ENCODE measurements around the gene LBHD2. TPM values are rescaled to one million over a fixed set of nuclear protein-coding genes. Genes with fewer than 3 reads are reported as not detected.

Gene LBHD2
- total and polyA plus RNA-seq, 10 of the 15 experiments (the other 5 are each of a cell fraction or from before 2014, with no cell fraction given) = not detected

DNA sequence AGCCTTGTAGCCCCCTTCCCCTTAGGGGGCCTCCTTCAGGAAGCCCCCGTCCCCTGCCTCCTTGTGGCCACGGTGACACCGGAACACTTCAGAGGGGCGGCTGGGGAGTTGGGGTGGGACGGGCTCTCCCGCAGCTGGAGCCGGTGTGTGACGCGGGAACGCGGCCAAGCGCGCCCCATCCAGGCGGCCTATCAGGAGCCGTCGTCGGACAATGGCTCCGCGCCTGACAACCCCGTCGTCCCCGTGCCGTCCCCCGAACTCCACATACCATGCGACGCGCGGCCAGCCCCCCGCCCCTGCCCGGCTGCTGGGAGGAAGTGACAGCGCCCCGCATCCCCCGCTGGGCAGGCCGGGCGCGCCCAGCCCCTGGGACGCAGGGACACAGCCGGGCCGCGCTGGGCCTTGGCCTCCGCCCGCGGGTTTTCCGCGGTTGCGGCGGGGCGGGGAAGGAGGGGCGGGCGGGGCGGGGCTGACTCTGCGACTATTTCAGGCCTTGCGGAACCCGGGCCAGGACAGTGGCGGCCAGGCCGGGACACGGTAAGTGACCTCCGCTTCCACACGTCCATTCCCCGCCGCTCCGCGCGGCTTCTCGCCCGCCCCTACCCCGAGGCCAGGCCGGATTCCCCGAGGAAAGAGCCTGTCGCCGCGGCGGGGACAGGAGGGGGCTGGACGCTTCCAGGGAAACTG, 39.1 kb downstream of the LBHD2 start, which contains the start of gene TNFAIP2:
TNFAIP2 (plus strand) TSS at position 515 of the 687 bp plus-strand sequence. CDS start 2,997 bp downstream, outside the sequence.
- peak within 1 kb of the TSS; percentile 61 for H3K27ac ChIP-seq (ENCODE audit: control insufficient read depth, insufficient read depth)
- no peaks in the 10 kb centered on the region for H4K20me1 ChIP-seq (ENCODE audit: control insufficient read depth, insufficient read depth)
- H3K27me3 ChIP-seq (replicated peaks in 1 of 2; ENCODE audit: control insufficient read depth in 2 of 2, insufficient read depth in 2 of 2, low read length in 1 of 2) = no peaks in the 10 kb centered on the region
- H3K9me3 ChIP-seq (replicated peaks; ENCODE audit: control insufficient read depth, insufficient read depth, low read length) = no peaks in the 10 kb centered on the region
- H3K9ac ChIP-seq (ENCODE audit: control insufficient read depth, insufficient read depth, low read length) = peak within 1 kb of the TSS; percentile 75
- WGBS (ENCODE audit: insufficient coverage, insufficient replicate concordance, low lambda C conversion rate, missing lambda C conversion rate) = 1% methylated on average over 38 of the region's 74 CpGs
- BruUV-seq (replicated peaks) = no TSS peak
- H3K4me2 ChIP-seq (ENCODE audit: control insufficient read depth, insufficient read depth) = peak within 1 kb of the TSS; percentile 91
- FAIRE-seq (no peak), ATAC-seq (peak; percentile 73), DNase-seq (ENCODE audit: low read depth, low spot score) (no peak)
- peaks cover 21% of the 10 kb centered on the region for H3K4me1 ChIP-seq (ENCODE audit: control insufficient read depth, insufficient read depth, low read length)
- H2AFZ ChIP-seq (ENCODE audit: control insufficient read depth, low read depth, low read length) = peak within 1 kb of the TSS; percentile 70
- ChIA-PET CTCF (interaction anchor here (0.6 to 3.2 kb wide), 6 partner anchors 10 to 169 kb away, joined by 3 to 19 read pairs (median 4); no protein-coding TSS in a partner anchor), RAD21 (ENCODE audit: unreplicated experiment) (interaction anchor here (0.9 kb wide), 1 partner anchor 18 kb away, joined by 4 read pairs; no protein-coding TSS in a partner anchor), POLR2A (interaction anchor here (1.0 kb wide), 1 partner anchor 14 kb away, joined by 4 read pairs; no protein-coding TSS in a partner anchor), SMC1A (ENCODE audit: uncharacterized antibody, unreplicated experiment) (interaction anchor here (1.2 kb wide), 1 partner anchor 17 kb away, joined by 4 read pairs; no protein-coding TSS in a partner anchor)
- in situ Hi-C loops (cut with MboI) (no loop called here), intact Hi-C loops (cut with micrococcal nuclease; ENCODE audit: unreplicated experiment) (no loop called here)
- H3K36me3 ChIP-seq (ENCODE audit: control insufficient read depth in 2 of 2, insufficient read depth in 2 of 2, low read length in 1 of 2) = no peaks in the 10 kb centered on the region
- H3K79me2 ChIP-seq (ENCODE audit: control insufficient read depth, insufficient read depth, low read length) = peaks cover 21% of the 10 kb centered on the region
- H3K4me3 ChIP-seq = peak within 1 kb of the TSS; percentile 79
- TF ChIP-seq, protein P1, sequence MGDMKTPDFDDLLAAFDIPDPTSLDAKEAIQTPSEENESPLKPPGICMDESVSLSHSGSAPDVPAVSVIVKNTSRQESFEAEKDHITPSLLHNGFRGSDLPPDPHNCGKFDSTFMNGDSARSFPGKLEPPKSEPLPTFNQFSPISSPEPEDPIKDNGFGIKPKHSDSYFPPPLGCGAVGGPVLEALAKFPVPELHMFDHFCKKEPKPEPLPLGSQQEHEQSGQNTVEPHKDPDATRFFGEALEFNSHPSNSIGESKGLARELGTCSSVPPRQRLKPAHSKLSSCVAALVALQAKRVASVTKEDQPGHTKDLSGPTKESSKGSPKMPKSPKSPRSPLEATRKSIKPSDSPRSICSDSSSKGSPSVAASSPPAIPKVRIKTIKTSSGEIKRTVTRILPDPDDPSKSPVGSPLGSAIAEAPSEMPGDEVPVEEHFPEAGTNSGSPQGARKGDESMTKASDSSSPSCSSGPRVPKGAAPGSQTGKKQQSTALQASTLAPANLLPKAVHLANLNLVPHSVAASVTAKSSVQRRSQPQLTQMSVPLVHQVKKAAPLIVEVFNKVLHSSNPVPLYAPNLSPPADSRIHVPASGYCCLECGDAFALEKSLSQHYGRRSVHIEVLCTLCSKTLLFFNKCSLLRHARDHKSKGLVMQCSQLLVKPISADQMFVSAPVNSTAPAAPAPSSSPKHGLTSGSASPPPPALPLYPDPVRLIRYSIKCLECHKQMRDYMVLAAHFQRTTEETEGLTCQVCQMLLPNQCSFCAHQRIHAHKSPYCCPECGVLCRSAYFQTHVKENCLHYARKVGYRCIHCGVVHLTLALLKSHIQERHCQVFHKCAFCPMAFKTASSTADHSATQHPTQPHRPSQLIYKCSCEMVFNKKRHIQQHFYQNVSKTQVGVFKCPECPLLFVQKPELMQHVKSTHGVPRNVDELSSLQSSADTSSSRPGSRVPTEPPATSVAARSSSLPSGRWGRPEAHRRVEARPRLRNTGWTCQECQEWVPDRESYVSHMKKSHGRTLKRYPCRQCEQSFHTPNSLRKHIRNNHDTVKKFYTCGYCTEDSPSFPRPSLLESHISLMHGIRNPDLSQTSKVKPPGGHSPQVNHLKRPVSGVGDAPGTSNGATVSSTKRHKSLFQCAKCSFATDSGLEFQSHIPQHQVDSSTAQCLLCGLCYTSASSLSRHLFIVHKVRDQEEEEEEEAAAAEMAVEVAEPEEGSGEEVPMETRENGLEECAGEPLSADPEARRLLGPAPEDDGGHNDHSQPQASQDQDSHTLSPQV (IDR thresholded peaks at IDR 0.05) = 0 out of 2 replicates have a peak, but pooled peaks have one; percentile 17
- TF ChIP-seq, protein P2, sequence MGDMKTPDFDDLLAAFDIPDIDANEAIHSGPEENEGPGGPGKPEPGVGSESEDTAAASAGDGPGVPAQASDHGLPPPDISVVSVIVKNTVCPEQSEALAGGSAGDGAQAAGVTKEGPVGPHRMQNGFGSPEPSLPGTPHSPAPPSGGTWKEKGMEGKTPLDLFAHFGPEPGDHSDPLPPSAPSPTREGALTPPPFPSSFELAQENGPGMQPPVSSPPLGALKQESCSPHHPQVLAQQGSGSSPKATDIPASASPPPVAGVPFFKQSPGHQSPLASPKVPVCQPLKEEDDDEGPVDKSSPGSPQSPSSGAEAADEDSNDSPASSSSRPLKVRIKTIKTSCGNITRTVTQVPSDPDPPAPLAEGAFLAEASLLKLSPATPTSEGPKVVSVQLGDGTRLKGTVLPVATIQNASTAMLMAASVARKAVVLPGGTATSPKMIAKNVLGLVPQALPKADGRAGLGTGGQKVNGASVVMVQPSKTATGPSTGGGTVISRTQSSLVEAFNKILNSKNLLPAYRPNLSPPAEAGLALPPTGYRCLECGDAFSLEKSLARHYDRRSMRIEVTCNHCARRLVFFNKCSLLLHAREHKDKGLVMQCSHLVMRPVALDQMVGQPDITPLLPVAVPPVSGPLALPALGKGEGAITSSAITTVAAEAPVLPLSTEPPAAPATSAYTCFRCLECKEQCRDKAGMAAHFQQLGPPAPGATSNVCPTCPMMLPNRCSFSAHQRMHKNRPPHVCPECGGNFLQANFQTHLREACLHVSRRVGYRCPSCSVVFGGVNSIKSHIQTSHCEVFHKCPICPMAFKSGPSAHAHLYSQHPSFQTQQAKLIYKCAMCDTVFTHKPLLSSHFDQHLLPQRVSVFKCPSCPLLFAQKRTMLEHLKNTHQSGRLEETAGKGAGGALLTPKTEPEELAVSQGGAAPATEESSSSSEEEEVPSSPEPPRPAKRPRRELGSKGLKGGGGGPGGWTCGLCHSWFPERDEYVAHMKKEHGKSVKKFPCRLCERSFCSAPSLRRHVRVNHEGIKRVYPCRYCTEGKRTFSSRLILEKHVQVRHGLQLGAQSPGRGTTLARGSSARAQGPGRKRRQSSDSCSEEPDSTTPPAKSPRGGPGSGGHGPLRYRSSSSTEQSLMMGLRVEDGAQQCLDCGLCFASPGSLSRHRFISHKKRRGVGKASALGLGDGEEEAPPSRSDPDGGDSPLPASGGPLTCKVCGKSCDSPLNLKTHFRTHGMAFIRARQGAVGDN (IDR thresholded peaks at IDR 0.05) = peak; percentile 89
- peak in 1 of 2 experiments; percentile 55; a peak in 2 of 4 replicates for TF ChIP-seq BHLHE40 (IDR thresholded peaks at IDR 0.05; ENCODE audit: borderline replicate concordance in 1 of 2, low read depth in 2 of 2, low read length in 1 of 2)
- 0 out of 2 replicates have a peak, but pooled peaks have one; percentile 8 for TF ChIP-seq RUNX3 (IDR thresholded peaks at IDR 0.05; ENCODE audit: low read length)
- peak; percentile 2; the same call in 1 of the 2 replicates for TF ChIP-seq SPI1 (IDR thresholded peaks at IDR 0.05; ENCODE audit: borderline replicate concordance, insufficient read depth, low read depth, low read length)
- TF ChIP-seq POLR2A (IDR thresholded peaks at IDR 0.05; ENCODE audit: low read depth, low read length) = peak; percentile 78
- 0 out of 2 replicates have a peak, but pooled peaks have one; percentile 23 for TF ChIP-seq SMARCA5 (IDR thresholded peaks at IDR 0.05)
- TF ChIP-seq CBX5 (IDR thresholded peaks at IDR 0.05; ENCODE audit: low read depth) = no peak
- no peak for TF ChIP-seq MYC (IDR thresholded peaks at IDR 0.05; ENCODE audit: insufficient read depth, insufficient read length, insufficient replicate concordance, low read length, severe bottlenecking)
- TF ChIP-seq NR2F1 (conservative IDR thresholded peaks at IDR 0.05) = 0 out of 2 replicates have a peak, but pooled peaks have one; percentile 2
- TF ChIP-seq NR2C2 (IDR thresholded peaks at IDR 0.05; ENCODE audit: borderline replicate concordance, control insufficient read depth, insufficient read length, low read depth) = no peak
- no peak for TF ChIP-seq KDM1A (IDR thresholded peaks at IDR 0.05; ENCODE audit: borderline replicate concordance)
- TF ChIP-seq, protein P3, sequence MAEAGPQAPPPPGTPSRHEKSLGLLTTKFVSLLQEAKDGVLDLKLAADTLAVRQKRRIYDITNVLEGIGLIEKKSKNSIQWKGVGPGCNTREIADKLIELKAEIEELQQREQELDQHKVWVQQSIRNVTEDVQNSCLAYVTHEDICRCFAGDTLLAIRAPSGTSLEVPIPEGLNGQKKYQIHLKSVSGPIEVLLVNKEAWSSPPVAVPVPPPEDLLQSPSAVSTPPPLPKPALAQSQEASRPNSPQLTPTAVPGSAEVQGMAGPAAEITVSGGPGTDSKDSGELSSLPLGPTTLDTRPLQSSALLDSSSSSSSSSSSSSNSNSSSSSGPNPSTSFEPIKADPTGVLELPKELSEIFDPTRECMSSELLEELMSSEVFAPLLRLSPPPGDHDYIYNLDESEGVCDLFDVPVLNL (IDR thresholded peaks at IDR 0.05; ENCODE audit: low read depth, low read length) = no peak
